Measurements from ENCODE around the gene TPRG1L.

TPRG1L gene

GRCh38 chr1:3594706-3595377 lies 30.0 kb upstream of the TPRG1L start:
- TF ChIP-seq CTCF (IDR thresholded peaks at IDR 0.05; ENCODE audit: low read depth, low read length, missing control alignments), result no peak
- no peak overlapping the region for H3K4me3 ChIP-seq (replicated peaks; ENCODE audit: low read depth, low read length)
- DNase-seq (ENCODE audit: extremely low read depth, low read depth), result no peak

- no peak overlapping the region for H3K4me3 ChIP-seq (replicated peaks; ENCODE audit: low read depth, low read length)
- TF ChIP-seq CTCF (IDR thresholded peaks at IDR 0.05; ENCODE audit: low read depth, low read length, missing control alignments), result no peak
- no peak for DNase-seq (ENCODE audit: extremely low read depth, low read depth)
Observed at GRCh38 chr1:3595949-3596348, 28.9 kb upstream of the TPRG1L start.

- no peak for TF ChIP-seq CTCF (IDR thresholded peaks at IDR 0.05; ENCODE audit: low read depth, low read length, missing control alignments)
- no peak overlapping the region for H3K4me3 ChIP-seq (replicated peaks; ENCODE audit: low read depth, low read length)
- no peak for DNase-seq (ENCODE audit: extremely low read depth, low read depth)
Observed at GRCh38 chr1:3596663-3597598, 27.9 kb upstream of the TPRG1L start.

- no peak for TF ChIP-seq CTCF (IDR thresholded peaks at IDR 0.05; ENCODE audit: low read depth, low read length, missing control alignments)
- H3K4me3 ChIP-seq (replicated peaks; ENCODE audit: low read depth, low read length), result no peak overlapping the region
- DNase-seq (ENCODE audit: extremely low read depth, low read depth), result no peak
Observed at GRCh38 chr1:3597599-3597964, 27.2 kb upstream of the TPRG1L start.

GRCh38 chr1:3598051-3598491 lies 26.7 kb upstream of the TPRG1L start:
- DNase-seq (ENCODE audit: extremely low read depth, low read depth), result no peak
- no peak overlapping the region for H3K4me3 ChIP-seq (replicated peaks; ENCODE audit: low read depth, low read length)
- no peak for TF ChIP-seq CTCF (IDR thresholded peaks at IDR 0.05; ENCODE audit: low read depth, low read length, missing control alignments)

- H3K4me3 ChIP-seq (replicated peaks; ENCODE audit: low read depth, low read length), result no peak overlapping the region
- TF ChIP-seq CTCF (IDR thresholded peaks at IDR 0.05; ENCODE audit: low read depth, low read length, missing control alignments), result no peak
- DNase-seq (ENCODE audit: extremely low read depth, low read depth), result no peak
Observed at GRCh38 chr1:3598522-3599285, 26.1 kb upstream of the TPRG1L start.

Measured in HFF-Myc (cell line).